K562 (cell line): ENCODE results near the gene HNRNPA2B1. TPM values are rescaled to one million over a fixed set of nuclear protein-coding genes. Genes with fewer than 3 reads are reported as not detected.

Source experiments
- CEBPB ChIP-seq: fragments of 450-650 bp; IDR thresholded peaks from 2 replicates; pipeline ENCODE4 v1.6.1; 2016; ENCODE audit warnings: missing genetic modification characterization, missing compliant biosample characterization
- CTBP1 ChIP-seq: fragments of 450-650 bp; IDR thresholded peaks from 2 replicates; pipeline ENCODE4 v1.6.1; 2016; ENCODE audit warnings: borderline replicate concordance
- DACH1 ChIP-seq: fragments of 450-650 bp; IDR thresholded peaks from 2 replicates; pipeline ENCODE4 v1.6.1; 2018; ENCODE audit not compliant: partially characterized antibody
- HNRNPK ChIP-seq: fragments of 200-400 bp; formaldehyde crosslinking; IDR thresholded peaks from one replicate; pipeline ENCODE4 v1.6.1; 2018; ENCODE audit warnings: mild to moderate bottlenecking, low read depth, low read length; ENCODE audit not compliant: poor library complexity, severe bottlenecking
- ILF3 ChIP-seq: fragments of 450-650 bp; IDR thresholded peaks from 2 replicates; pipeline ENCODE4 v1.6.1; 2018; ENCODE audit warnings: antibody characterized with exemption, mild to moderate bottlenecking, moderate library complexity, borderline replicate concordance
- MAFK ChIP-seq: IDR thresholded peaks from 2 replicates; pipeline ENCODE4 v1.6.1; 2011; ENCODE audit warnings: low read length, improper control_type of control experiment
- POLR3A ChIP-seq: IDR thresholded peaks from 2 replicates; pipeline ENCODE4 v1.6.1; 2011; ENCODE audit warnings: borderline replicate concordance, mild to moderate bottlenecking, moderate library complexity; ENCODE audit not compliant: insufficient read length, insufficient read depth; ENCODE audit errors: extremely low read depth
- SMC3 ChIP-seq: conservative IDR thresholded peaks from 2 replicates; pipeline ENCODE4 v1.6.1; 2011; ENCODE audit warnings: low read depth, low read length, improper control_type of control experiment; ENCODE audit not compliant: insufficient read depth
- TBP ChIP-seq: optimal IDR thresholded peaks from 2 replicates; pipeline ENCODE3; 2011; ENCODE audit warnings: low read depth, low read length, improper control_type of control experiment
- ZKSCAN3 ChIP-seq: fragments of 250-450 bp; sonication (Bioruptor Pico); IDR thresholded peaks from 2 replicates; pipeline ENCODE4 v1.4.0; 2020
- ZNF444 ChIP-seq: fragments of 250-450 bp; sonication (Bioruptor Pico); IDR thresholded peaks from 2 replicates; pipeline ENCODE4 v1.4.0; 2020; ENCODE audit warnings: mild to moderate bottlenecking, moderate library complexity
- ZNF766 ChIP-seq: fragments of 200-800 bp; sonication (Bioruptor generic); conservative IDR thresholded peaks from 2 replicates; pipeline ENCODE4 v1.6.1; 2016; ENCODE audit warnings: missing genetic modification characterization, missing compliant biosample characterization
- polyA plus RNA-seq, 8 experiments: library from polyadenylated mRNA; depleted of rRNA in 4 of 8; stranded (reverse) in 5 of 8; unstranded in 3 of 8; fragments of >200 nt; fragmentation: Nextera tagmentation in 2 of 8; fragmentation: Illumina TruSeq in 1 of 8; extraction: Ambion mirVana in 2 of 8; extraction: Trizol in 1 of 8; gene quantifications; 2 replicates each; pipeline versions ENCODE4 v1.2.1 to v1.2.3, GENCODE V29; 2011 to 2014; ENCODE audit warnings: inconsistent platforms in 1 of 8, missing spikeins in 1 of 8
- total RNA-seq, 7 experiments: library from RNA; depleted of rRNA in 6 of 7; stranded (reverse); fragments of >200 nt in 6 of 7; fragmentation: Illumina TruSeq in 2 of 7; extraction: Trizol in 2 of 7; gene quantifications; 2 replicates each; pipeline versions ENCODE4 v1.2.1 to v1.2.3, GENCODE V29; 2011 to 2021; ENCODE audit warnings: low replicate concordance in 1 of 7
- TF ChIP-seq, protein P1 (sequence below), 2 experiments: fragments of 450-650 bp in 1 of 2; sonication (generic) in 1 of 2; formaldehyde crosslinking in 1 of 2; IDR thresholded peaks; 2 replicates each; pipeline versions ENCODE4 v1.7.1 to v1.9.0; 2016 to 2022; ENCODE audit warnings: inconsistent platforms in 1 of 2, mild to moderate bottlenecking in 1 of 2, missing genetic modification reagents in 1 of 2
- TF ChIP-seq, protein P2 (sequence below): fragments of 150-350 bp; conservative IDR thresholded peaks from 2 replicates; pipeline ENCODE4 v1.6.1; 2014; ENCODE audit warnings: low read length
- TF ChIP-seq, protein P3 (sequence below): sonication (generic); formaldehyde crosslinking; IDR thresholded peaks from 2 replicates; pipeline ENCODE4 v1.8.0; 2022; ENCODE audit warnings: mild to moderate bottlenecking, missing genetic modification reagents

The HNRNPA2B1 gene
- total and polyA plus RNA-seq, 9 of the 15 experiments (the other 6 are each of a cell fraction or from before 2014, with no cell fraction given), result 630 to 1,989 (median 865) TPM

DNA sequence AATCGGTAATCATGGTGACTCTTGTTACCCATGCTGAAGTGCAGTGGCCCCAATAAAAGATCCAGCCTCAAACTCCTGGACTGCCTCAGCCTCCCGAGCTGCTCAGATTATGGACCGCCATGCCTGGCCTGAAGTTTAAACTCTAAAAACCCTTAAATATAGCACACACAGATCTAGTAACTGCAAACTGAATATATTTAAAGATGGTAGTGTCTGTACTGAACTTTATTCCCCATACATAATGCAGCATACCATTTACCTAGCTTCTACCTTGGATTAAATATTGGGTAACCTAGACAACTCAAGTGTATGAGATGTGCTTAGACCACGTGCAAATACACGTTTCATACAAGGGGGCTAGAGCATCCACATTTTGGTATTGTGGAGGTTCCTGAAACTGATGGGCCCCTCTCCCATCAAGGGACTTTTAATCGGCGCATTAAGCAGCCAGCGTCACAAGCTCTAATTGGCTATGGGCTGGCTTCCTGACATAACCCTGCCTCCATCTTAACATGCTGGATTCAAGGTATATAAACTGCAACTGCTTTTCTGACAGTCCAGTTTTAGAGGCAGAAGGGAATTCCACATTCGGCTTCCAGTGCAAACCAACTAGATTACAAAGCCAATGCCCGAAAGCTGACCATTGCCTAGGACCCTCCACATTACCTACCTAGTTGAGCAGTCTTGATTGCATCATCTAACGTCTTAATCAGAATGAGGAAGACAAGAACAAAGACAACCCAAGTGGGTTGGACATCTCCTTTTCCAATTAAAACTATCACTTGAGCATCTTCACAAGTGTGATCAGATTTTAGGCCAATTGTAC lies 13.0 kb downstream of the HNRNPA2B1 start (continued):
- TF ChIP-seq, protein P1, sequence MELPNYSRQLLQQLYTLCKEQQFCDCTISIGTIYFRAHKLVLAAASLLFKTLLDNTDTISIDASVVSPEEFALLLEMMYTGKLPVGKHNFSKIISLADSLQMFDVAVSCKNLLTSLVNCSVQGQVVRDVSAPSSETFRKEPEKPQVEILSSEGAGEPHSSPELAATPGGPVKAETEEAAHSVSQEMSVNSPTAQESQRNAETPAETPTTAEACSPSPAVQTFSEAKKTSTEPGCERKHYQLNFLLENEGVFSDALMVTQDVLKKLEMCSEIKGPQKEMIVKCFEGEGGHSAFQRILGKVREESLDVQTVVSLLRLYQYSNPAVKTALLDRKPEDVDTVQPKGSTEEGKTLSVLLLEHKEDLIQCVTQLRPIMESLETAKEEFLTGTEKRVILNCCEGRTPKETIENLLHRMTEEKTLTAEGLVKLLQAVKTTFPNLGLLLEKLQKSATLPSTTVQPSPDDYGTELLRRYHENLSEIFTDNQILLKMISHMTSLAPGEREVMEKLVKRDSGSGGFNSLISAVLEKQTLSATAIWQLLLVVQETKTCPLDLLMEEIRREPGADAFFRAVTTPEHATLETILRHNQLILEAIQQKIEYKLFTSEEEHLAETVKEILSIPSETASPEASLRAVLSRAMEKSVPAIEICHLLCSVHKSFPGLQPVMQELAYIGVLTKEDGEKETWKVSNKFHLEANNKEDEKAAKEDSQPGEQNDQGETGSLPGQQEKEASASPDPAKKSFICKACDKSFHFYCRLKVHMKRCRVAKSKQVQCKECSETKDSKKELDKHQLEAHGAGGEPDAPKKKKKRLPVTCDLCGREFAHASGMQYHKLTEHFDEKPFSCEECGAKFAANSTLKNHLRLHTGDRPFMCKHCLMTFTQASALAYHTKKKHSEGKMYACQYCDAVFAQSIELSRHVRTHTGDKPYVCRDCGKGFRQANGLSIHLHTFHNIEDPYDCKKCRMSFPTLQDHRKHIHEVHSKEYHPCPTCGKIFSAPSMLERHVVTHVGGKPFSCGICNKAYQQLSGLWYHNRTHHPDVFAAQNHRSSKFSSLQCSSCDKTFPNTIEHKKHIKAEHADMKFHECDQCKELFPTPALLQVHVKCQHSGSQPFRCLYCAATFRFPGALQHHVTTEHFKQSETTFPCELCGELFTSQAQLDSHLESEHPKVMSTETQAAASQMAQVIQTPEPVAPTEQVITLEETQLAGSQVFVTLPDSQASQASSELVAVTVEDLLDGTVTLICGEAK (IDR thresholded peaks at IDR 0.05), result no peak
- TF ChIP-seq, protein P1 (CRISPR knock-in tag; IDR thresholded peaks at IDR 0.05), result no peak
- no peak for TF ChIP-seq MAFK
- no peak for TF ChIP-seq ZNF766
- TF ChIP-seq HNRNPK, result no peak
- TF ChIP-seq, protein P2, sequence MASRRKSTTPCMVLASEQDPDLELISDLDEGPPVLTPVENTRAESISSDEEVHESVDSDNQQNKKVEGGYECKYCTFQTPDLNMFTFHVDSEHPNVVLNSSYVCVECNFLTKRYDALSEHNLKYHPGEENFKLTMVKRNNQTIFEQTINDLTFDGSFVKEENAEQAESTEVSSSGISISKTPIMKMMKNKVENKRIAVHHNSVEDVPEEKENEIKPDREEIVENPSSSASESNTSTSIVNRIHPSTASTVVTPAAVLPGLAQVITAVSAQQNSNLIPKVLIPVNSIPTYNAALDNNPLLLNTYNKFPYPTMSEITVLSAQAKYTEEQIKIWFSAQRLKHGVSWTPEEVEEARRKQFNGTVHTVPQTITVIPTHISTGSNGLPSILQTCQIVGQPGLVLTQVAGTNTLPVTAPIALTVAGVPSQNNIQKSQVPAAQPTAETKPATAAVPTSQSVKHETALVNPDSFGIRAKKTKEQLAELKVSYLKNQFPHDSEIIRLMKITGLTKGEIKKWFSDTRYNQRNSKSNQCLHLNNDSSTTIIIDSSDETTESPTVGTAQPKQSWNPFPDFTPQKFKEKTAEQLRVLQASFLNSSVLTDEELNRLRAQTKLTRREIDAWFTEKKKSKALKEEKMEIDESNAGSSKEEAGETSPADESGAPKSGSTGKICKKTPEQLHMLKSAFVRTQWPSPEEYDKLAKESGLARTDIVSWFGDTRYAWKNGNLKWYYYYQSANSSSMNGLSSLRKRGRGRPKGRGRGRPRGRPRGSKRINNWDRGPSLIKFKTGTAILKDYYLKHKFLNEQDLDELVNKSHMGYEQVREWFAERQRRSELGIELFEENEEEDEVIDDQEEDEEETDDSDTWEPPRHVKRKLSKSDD, result no peak; the same call in 1 of the 2 replicates
- TF ChIP-seq SMC3, result no peak
- no peak for TF ChIP-seq ZKSCAN3 (CRISPR knock-in tag)
- peak; percentile 35 for TF ChIP-seq ZNF444 (CRISPR knock-in tag)
- peak; percentile 97 for TF ChIP-seq ILF3
- no peak for TF ChIP-seq TBP
- no peak for TF ChIP-seq POLR3A
- peak; percentile 95 for TF ChIP-seq CEBPB (tag)
- TF ChIP-seq CTBP1, result peak; percentile 29; the same call in 1 of the 2 replicates
- TF ChIP-seq, protein P3, sequence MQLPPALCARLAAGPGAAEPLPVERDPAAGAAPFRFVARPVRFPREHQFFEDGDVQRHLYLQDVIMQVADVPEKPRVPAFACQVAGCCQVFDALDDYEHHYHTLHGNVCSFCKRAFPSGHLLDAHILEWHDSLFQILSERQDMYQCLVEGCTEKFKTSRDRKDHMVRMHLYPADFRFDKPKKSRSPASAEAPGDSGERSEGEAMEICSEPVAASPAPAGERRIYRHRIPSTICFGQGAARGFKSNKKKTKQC (CRISPR knock-in tag), result no peak
- TF ChIP-seq DACH1, result peak; percentile 12
